Measurements from ENCODE around the gene AP4S1. TPM values are rescaled to one million over a fixed set of nuclear protein-coding genes. Genes with fewer than 3 reads are reported as not detected.

Gene AP4S1
- total and polyA plus RNA-seq, 2 of the 8 experiments (the other 6 are each of a cell fraction or from before 2014, with no cell fraction given): 2.8 to 9.9 TPM

- Histone ChIP-seq H2BK5ac (ENCODE audit: low read depth, low read length) (no peak overlapping the region), H3K18ac (ENCODE audit: extremely low read depth, low read length) (no peak overlapping the region), H3K23me2 (ENCODE audit: low read depth, low read length) (no peaks in the 10 kb centered on the region), H3K79me2 (ENCODE audit: control insufficient read depth in 1 of 2, insufficient read depth in 2 of 2, low read length in 2 of 2) (peaks cover 8 to 97% of the 10 kb centered on the region in 2 experiments), H2BK120ac (replicated peaks; ENCODE audit: low read depth, low read length) (no peak overlapping the region), H2BK15ac (ENCODE audit: low read length) (no peak overlapping the region), H3K27me3 (replicated peaks in 1 of 4; ENCODE audit: control insufficient read depth in 3 of 4, extremely low read depth in 1 of 4, insufficient read depth in 3 of 4, low read length in 3 of 4) (no peaks in the 10 kb centered on the region), H3K4me3 (ENCODE audit: extremely low read depth in 1 of 4, insufficient read depth in 2 of 4, low read depth in 3 of 4, low read length in 4 of 4) (no peak overlapping the region), H3K23ac (ENCODE audit: insufficient read length) (no peak overlapping the region), H3K4me2 (ENCODE audit: insufficient read depth in 1 of 2, low read depth in 2 of 2, low read length in 2 of 2) (no peak overlapping the region), H4K91ac (replicated peaks; ENCODE audit: insufficient read length, low read length) (no peak overlapping the region), H2BK12ac (ENCODE audit: low read depth, low read length) (no peak overlapping the region), H3K9me3 (ENCODE audit: insufficient read depth in 2 of 2, low read depth in 1 of 2, low read length in 1 of 2) (no peaks in the 10 kb centered on the region), H3K4me1 (replicated peaks in 1 of 4; ENCODE audit: control insufficient read depth in 3 of 4, insufficient read depth in 4 of 4, low read length in 3 of 4) (peaks cover 0 to 2% (median 0%) of the 10 kb centered on the region in 4 experiments; a peak in 1 of 7 replicates), H2BK20ac (ENCODE audit: low read length) (no peak overlapping the region), H3K79me1 (ENCODE audit: low read depth, low read length) (no peaks in the 10 kb centered on the region; the same call in 1 of the 2 replicates), H3K14ac (ENCODE audit: insufficient read length) (no peak overlapping the region), H4K8ac (ENCODE audit: extremely low read depth, insufficient read depth, low read length) (no peak overlapping the region), H3K27ac (ENCODE audit: low read depth, low read length) (no peak overlapping the region), H4K5ac (ENCODE audit: insufficient read length, low read depth, low read length) (no peak overlapping the region), H4K20me1 (replicated peaks in 1 of 2; ENCODE audit: control insufficient read depth in 1 of 2, insufficient read depth in 2 of 2, low read length in 2 of 2) (peaks cover 7 to 8% of the 10 kb centered on the region in 2 experiments), H2AK5ac (ENCODE audit: low read depth, low read length) (no peak overlapping the region), H3K36me3 (ENCODE audit: control insufficient read depth in 2 of 4, insufficient read depth in 4 of 4, low read length in 3 of 4) (peaks cover 0 to 3% (median 0%) of the 10 kb centered on the region in 4 experiments; a peak in 2 of 8 replicates), H2AFZ (ENCODE audit: low read length) (no peak overlapping the region), H3K56ac (replicated peaks; ENCODE audit: insufficient read length, low read depth, low read length) (no peak overlapping the region), H3K9ac (replicated peaks in 1 of 4; ENCODE audit: extremely low read depth in 1 of 4, low read depth in 3 of 4, low read length in 3 of 4) (no peak overlapping the region), H3K4ac (replicated peaks; ENCODE audit: insufficient read length, low read depth, low read length) (no peak overlapping the region)
- no peak for TF ChIP-seq TAF7 (optimal IDR thresholded peaks at IDR 0.05; ENCODE audit: borderline replicate concordance, low read depth, low read length)
- ChIA-PET CTCF (ENCODE audit: partially characterized antibody) (interaction anchor here (1.2 kb wide), 1 partner anchor 31 kb away, joined by 4 read pairs; no protein-coding TSS in a partner anchor), POLR2A (ENCODE audit: partially characterized antibody) (interaction anchor here (0.6 to 6.2 kb wide), 4 partner anchors 10 to 38 kb away, joined by 3 to 38 read pairs (median 4); partner anchors contain the start of genes AP4S1 and STRN3)
- 94% methylated on average over 3 of the region's 3 CpGs; no CpG with 5 or more reads in 1 of the 2 experiments for WGBS, 2 experiments (ENCODE audit: extremely low coverage in 1 of 2, insufficient coverage in 1 of 2, insufficient read length in 1 of 2, insufficient replicate concordance in 2 of 2, low coverage in 1 of 2, low lambda C conversion rate in 2 of 2, missing lambda C conversion rate in 1 of 2)
- no peak for FAIRE-seq
- no peak for DNase-seq (ENCODE audit: low read depth in 1 of 2, low spot score in 2 of 2)
Measured at GRCh38 chr14:31010935-31011334, 14.5 kb upstream of the AP4S1 start.
